HG03159 (cell line): ENCODE results near the gene IGFL3.
"Not testable (repeated sequence)": the region's sequence is repeated elsewhere in the genome, so short reads cannot be mapped to it uniquely, and the experiment has no call there.

ENCODE experiments used
- ATAC-seq: cut with Tn5 transposase; IDR thresholded peaks from one replicate; pipeline ENCODE4 v1.9.1; 2021; ENCODE audit warnings: mild to moderate bottlenecking, moderate library complexity; ENCODE audit not compliant: unreplicated experiment

Gene IGFL3

GRCh38 chr19:46126086-46126580 is 1.6 kb upstream of the IGFL3 start:
- no peak for ATAC-seq

GRCh38 chr19:46125447-46125846 is 959 bp upstream of the IGFL3 start:
- ATAC-seq, result no peak

GRCh38 chr19:46118136-46118535 is 6.4 kb downstream of the IGFL3 start:
- no peak for ATAC-seq

GRCh38 chr19:46116121-46116520 is 8.4 kb downstream of the IGFL3 start:
- ATAC-seq, result no peak

GRCh38 chr19:46115396-46116106 is 8.9 kb downstream of the IGFL3 start:
- ATAC-seq, result no peak

GRCh38 chr19:46113726-46114125 is 10.8 kb downstream of the IGFL3 start:
- ATAC-seq, result no peak

- ATAC-seq, result no peak
These were observed 12.0 kb downstream of the IGFL3 start for GRCh38 chr19:46112527-46112926.

- no peak for ATAC-seq
These were observed 13.1 kb downstream of the IGFL3 start for GRCh38 chr19:46111376-46111775.

GRCh38 chr19:46109876-46110275 is 14.6 kb downstream of the IGFL3 start:
- no peak for ATAC-seq

GRCh38 chr19:46107371-46107770 is 17.1 kb downstream of the IGFL3 start:
- ATAC-seq, result no peak

- not testable (repeated sequence) for ATAC-seq
These were observed 22.2 kb downstream of the IGFL3 start for GRCh38 chr19:46102333-46102732.

- ATAC-seq, result no peak
These were observed 23.2 kb downstream of the IGFL3 start for GRCh38 chr19:46101293-46101692.

GRCh38 chr19:46100344-46100743 is 24.1 kb downstream of the IGFL3 start:
- ATAC-seq, result no peak

GRCh38 chr19:46090444-46090843 is 34.0 kb downstream of the IGFL3 start:
- ATAC-seq, result no peak

GRCh38 chr19:46089432-46089831 is 35.1 kb downstream of the IGFL3 start:
- ATAC-seq, result no peak

GRCh38 chr19:46088101-46088500 is 36.4 kb downstream of the IGFL3 start:
- ATAC-seq, result no peak

GRCh38 chr19:46085888-46086287 is 38.6 kb downstream of the IGFL3 start:
- no peak for ATAC-seq

GRCh38 chr19:46082728-46083050 is 41.8 kb downstream of the IGFL3 start:
- ATAC-seq, result no peak

- ATAC-seq, result no peak
These were observed 42.4 kb downstream of the IGFL3 start for GRCh38 chr19:46081928-46082727.

- no peak for ATAC-seq
These were observed 43.9 kb downstream of the IGFL3 start for GRCh38 chr19:46080561-46080960.

GRCh38 chr19:46079576-46079975 is 44.9 kb downstream of the IGFL3 start:
- ATAC-seq, result no peak
